Caco-2 (cell line): ENCODE data around the gene TMEM154. TPM values are rescaled to one million over a fixed set of nuclear protein-coding genes. Genes with fewer than 3 reads are reported as not detected.

Experiments
- BruUV-seq: library from RNA; stranded (reverse); fragments of 400-500 nt; replicated peaks from 2 replicates; lab custom pipeline; 2021; lab: Mats Ljungman, UMichigan
- CTCF ChIA-PET: fragments of 300-600 bp; sonication (Branson Sonifier 250); formaldehyde crosslinking; loops from one replicate; lab custom pipeline; 2022; ENCODE audit warnings: antibody characterized with exemption; lab: Charles Lee
- POLR2A ChIA-PET: fragments of 300-600 bp; sonication (Branson Sonifier 250); formaldehyde crosslinking; loops from one replicate; lab custom pipeline; 2022; ENCODE audit warnings: antibody characterized with exemption; lab: Charles Lee
- DNase-seq, 2 experiments: peaks; one replicate each; pipeline versions ENCODE4 v3.0.0 to v3.0.0-alpha.2; 2020 to 2022
- H3K27me3 ChIP-seq: replicated peaks from 2 replicates; pipeline ENCODE4 v1.6.0; 2011; ENCODE audit warnings: low read length; ENCODE audit not compliant: control insufficient read depth, insufficient read depth
- H3K36me3 ChIP-seq: 2 replicates; pipeline ENCODE4 v1.5.1; 2011; ENCODE audit warnings: low read length; ENCODE audit not compliant: control insufficient read depth, insufficient read depth
- H3K4me1 ChIP-seq: fragments of 250-450 bp; sonication (Bioruptor Pico); 2 replicates; pipeline ENCODE4 v1.5.1; 2020; ENCODE audit warnings: mild to moderate bottlenecking
- H3K4me3 ChIP-seq: 2 replicates; pipeline ENCODE4 v1.5.1; 2011; ENCODE audit warnings: low read depth, mild to moderate bottlenecking, control low read depth, low read length
- H3K9me3 ChIP-seq: fragments of 250-450 bp; sonication (Bioruptor Pico); 2 replicates; pipeline ENCODE4 v1.5.1; 2020; ENCODE audit warnings: mild to moderate bottlenecking, moderate library complexity
- H3K27ac Mint-ChIP-seq: one replicate; pipeline ENCODE4 v1.8.0; 2022; ENCODE audit warnings: mixed read lengths; ENCODE audit not compliant: unreplicated experiment
- H3K27me3 Mint-ChIP-seq: one replicate; pipeline ENCODE4 v1.8.0; 2022; ENCODE audit warnings: mixed read lengths; ENCODE audit not compliant: insufficient read depth, unreplicated experiment
- H3K36me3 Mint-ChIP-seq: one replicate; pipeline ENCODE4 v1.8.0; 2022; ENCODE audit warnings: mild to moderate bottlenecking, mixed read lengths; ENCODE audit not compliant: insufficient read depth, unreplicated experiment
- H3K4me1 Mint-ChIP-seq: one replicate; pipeline ENCODE4 v1.8.0; 2022; ENCODE audit warnings: low read depth, mixed read lengths; ENCODE audit not compliant: unreplicated experiment
- H3K4me3 Mint-ChIP-seq: one replicate; pipeline ENCODE4 v1.8.0; 2022; ENCODE audit warnings: mild to moderate bottlenecking, moderate library complexity, mixed read lengths; ENCODE audit not compliant: unreplicated experiment
- H3K9me3 Mint-ChIP-seq: one replicate; pipeline ENCODE4 v1.8.0; 2022; ENCODE audit warnings: mixed read lengths; ENCODE audit not compliant: unreplicated experiment
- CTCF ChIP-seq, 2 experiments: fragments of 200-600 bp in 1 of 2; IDR thresholded peaks; 1 replicate in 1 of 2; 2 replicates in 1 of 2; pipeline versions ENCODE4 v1.5.1 to v1.8.0; 2011 to 2022; ENCODE audit warnings: antibody characterized with exemption in 1 of 2, control low read depth in 1 of 2, inconsistent platforms in 1 of 2, low read depth in 1 of 2, low read length in 1 of 2, mild to moderate bottlenecking in 1 of 2, moderate library complexity in 1 of 2; ENCODE audit not compliant: insufficient read depth in 1 of 2, severe bottlenecking in 1 of 2, unreplicated experiment in 1 of 2
- intact Hi-C: fragments of 100-400 bp; cut with micrococcal nuclease; formaldehyde crosslinking; loops from one replicate; pipeline ENCODE4 v1.10.0; 2022; ENCODE audit not compliant: unreplicated experiment
- total RNA-seq: library from RNA; stranded (reverse); gene quantifications from 2 replicates; pipeline ENCODE4 v1.2.3, GENCODE V29; 2022

Gene TMEM154
- total RNA-seq, 1 experiment from 2014 or later = 4.6 TPM

GRCh38 chr4:152693871-152694270 lies 14.1 kb upstream of the TMEM154 start:
- ChIA-PET POLR2A (no interaction called here), CTCF (no interaction called here)
- H3K4me3 Mint-ChIP-seq = no peak overlapping the region
- H3K9me3 Mint-ChIP-seq = no peaks in the 10 kb centered on the region
- no peak overlapping the region for H3K27ac Mint-ChIP-seq
- intact Hi-C loops = no loop called here
- no peak for DNase-seq
- peaks cover 20% of the 10 kb centered on the region for H3K4me1 ChIP-seq
- no peak for TF ChIP-seq CTCF (IDR thresholded peaks at IDR 0.05; ENCODE audit: insufficient read depth in 1 of 2, low read depth in 1 of 2, low read length in 1 of 2, severe bottlenecking in 1 of 2, unreplicated experiment in 1 of 2)
- no peak overlapping the region for H3K4me3 ChIP-seq
- no peaks in the 10 kb centered on the region for H3K36me3 ChIP-seq
- no peaks in the 10 kb centered on the region for H3K36me3 Mint-ChIP-seq
- no peaks in the 10 kb centered on the region for H3K27me3 Mint-ChIP-seq
- H3K9me3 ChIP-seq = no peaks in the 10 kb centered on the region
- H3K4me1 Mint-ChIP-seq = peaks cover 17% of the 10 kb centered on the region
- no peaks in the 10 kb centered on the region for H3K27me3 ChIP-seq
- BruUV-seq = no TSS peak

GRCh38 chr4:152691761-152692160 lies 12.0 kb upstream of the TMEM154 start:
- no TSS peak for BruUV-seq
- no peak overlapping the region for H3K4me3 Mint-ChIP-seq
- peaks cover 17% of the 10 kb centered on the region for H3K4me1 Mint-ChIP-seq
- ChIA-PET CTCF (no interaction called here), POLR2A (no interaction called here)
- Histone ChIP-seq H3K36me3 (no peaks in the 10 kb centered on the region), H3K27me3 (no peaks in the 10 kb centered on the region), H3K4me3 (no peak overlapping the region), H3K9me3 (no peaks in the 10 kb centered on the region), H3K4me1 (peaks cover 20% of the 10 kb centered on the region)
- no peaks in the 10 kb centered on the region for H3K36me3 Mint-ChIP-seq
- H3K27ac Mint-ChIP-seq = peak overlapping the region; percentile 14
- H3K9me3 Mint-ChIP-seq = no peaks in the 10 kb centered on the region
- intact Hi-C loops = no loop called here
- no peak for TF ChIP-seq CTCF (IDR thresholded peaks at IDR 0.05; ENCODE audit: insufficient read depth in 1 of 2, low read depth in 1 of 2, low read length in 1 of 2, severe bottlenecking in 1 of 2, unreplicated experiment in 1 of 2)
- peak; percentile 19 to 68 for DNase-seq
- H3K27me3 Mint-ChIP-seq = no peaks in the 10 kb centered on the region

GRCh38 chr4:152690706-152691651 lies 11.2 kb upstream of the TMEM154 start:
- Histone ChIP-seq H3K4me1 (peaks cover 20% of the 10 kb centered on the region), H3K4me3 (no peak overlapping the region), H3K27me3 (no peaks in the 10 kb centered on the region), H3K9me3 (no peaks in the 10 kb centered on the region), H3K36me3 (no peaks in the 10 kb centered on the region)
- no peak overlapping the region for H3K4me3 Mint-ChIP-seq
- no peaks in the 10 kb centered on the region for H3K27me3 Mint-ChIP-seq
- intact Hi-C loops = no loop called here
- TF ChIP-seq CTCF (IDR thresholded peaks at IDR 0.05; ENCODE audit: insufficient read depth in 1 of 2, low read depth in 1 of 2, low read length in 1 of 2, severe bottlenecking in 1 of 2, unreplicated experiment in 1 of 2) = no peak
- ChIA-PET POLR2A (no interaction called here), CTCF (no interaction called here)
- no peak for DNase-seq
- peaks cover 17% of the 10 kb centered on the region for H3K4me1 Mint-ChIP-seq
- H3K27ac Mint-ChIP-seq = no peak overlapping the region
- BruUV-seq = no TSS peak
- no peaks in the 10 kb centered on the region for H3K36me3 Mint-ChIP-seq
- no peaks in the 10 kb centered on the region for H3K9me3 Mint-ChIP-seq
